HG02973 (cell line): ENCODE measurements around the gene UBL4B.

ENCODE experiments used
- ATAC-seq: cut with Tn5 transposase; IDR thresholded peaks from one replicate; pipeline ENCODE4 v1.9.1; 2021; ENCODE audit warnings: moderate library complexity; ENCODE audit not compliant: unreplicated experiment

Gene UBL4B

DNA sequence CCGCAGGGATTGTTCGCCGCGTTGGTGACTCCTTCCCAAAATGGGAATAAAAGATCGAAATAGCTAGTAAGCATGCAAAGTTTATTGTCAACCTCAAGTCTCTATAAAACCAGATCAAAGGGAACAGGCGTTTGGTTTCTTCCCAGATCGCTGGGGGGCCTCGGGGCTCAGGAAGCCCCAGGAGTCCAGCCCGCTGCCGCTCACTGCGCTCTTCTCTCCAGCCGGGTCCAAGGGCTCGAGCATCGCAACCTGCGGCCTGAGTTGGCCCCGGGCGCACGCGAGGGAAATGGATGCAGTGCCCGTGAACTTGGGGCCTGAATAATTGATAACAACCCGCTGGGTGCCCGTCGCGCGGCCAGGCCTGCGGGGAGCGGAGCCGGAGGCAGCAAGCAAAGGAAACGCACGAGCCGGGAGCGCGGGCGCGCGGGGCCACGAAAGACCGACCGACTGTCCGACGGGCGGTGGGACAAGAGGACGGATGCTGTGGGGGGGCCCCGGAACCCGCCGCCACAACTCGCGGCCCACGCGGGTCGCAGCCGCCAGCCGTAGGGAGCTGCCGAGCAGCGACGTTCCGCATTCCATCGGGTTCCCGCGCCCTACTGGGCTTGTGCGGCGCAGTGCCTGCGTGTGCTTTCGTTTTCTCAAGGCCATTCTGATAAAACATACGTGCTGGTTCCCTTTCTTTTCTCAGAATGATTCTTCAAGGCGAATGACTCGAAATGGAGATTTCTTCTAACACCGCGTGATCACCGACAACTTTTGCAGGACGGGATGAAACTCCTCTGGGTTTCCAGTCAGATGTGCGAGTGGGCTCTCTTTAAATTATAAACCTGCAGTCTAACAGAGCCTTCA is 27.8 kb upstream of the UBL4B start:
- ATAC-seq: no peak

DNA sequence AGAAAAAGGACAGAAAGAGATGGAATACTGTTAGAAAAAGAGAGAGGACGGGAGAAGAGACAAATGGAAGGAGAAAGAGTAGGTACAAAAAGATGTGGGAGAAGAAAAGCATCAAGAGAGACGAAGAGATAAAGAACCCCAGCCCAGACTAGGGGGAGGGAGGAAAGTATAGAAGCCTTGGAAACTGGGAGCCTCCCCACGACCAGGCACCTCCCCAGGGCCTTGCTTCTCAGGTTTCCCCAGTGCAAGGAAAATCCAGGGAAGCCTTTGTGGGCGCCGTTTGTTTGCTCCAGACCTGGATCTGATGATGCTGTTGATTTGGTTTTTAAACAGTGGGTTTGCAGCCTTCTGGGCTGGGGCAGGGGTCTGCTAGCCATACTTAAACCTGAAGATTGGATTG is 26.6 kb upstream of the UBL4B start:
- no peak for ATAC-seq

DNA sequence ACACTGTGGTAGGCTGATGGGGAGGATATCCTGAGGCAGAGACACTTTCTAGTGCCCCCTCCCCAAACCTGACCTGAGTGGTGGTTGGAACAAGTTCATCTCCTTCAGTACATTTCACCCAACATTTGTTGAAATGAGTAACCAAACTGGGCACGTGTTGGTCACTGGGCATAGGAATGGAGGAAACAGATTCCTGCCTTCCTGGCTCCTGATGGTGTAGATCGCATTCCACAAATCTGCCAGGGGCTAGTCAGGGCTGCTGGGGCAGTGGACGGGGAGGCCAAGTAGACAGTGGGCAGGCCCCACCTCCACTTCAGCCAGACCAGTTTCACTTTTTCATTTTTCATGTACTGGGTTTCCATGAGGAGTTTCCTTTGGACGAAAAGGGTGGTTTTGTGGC is 25.3 kb upstream of the UBL4B start:
- no peak for ATAC-seq

DNA sequence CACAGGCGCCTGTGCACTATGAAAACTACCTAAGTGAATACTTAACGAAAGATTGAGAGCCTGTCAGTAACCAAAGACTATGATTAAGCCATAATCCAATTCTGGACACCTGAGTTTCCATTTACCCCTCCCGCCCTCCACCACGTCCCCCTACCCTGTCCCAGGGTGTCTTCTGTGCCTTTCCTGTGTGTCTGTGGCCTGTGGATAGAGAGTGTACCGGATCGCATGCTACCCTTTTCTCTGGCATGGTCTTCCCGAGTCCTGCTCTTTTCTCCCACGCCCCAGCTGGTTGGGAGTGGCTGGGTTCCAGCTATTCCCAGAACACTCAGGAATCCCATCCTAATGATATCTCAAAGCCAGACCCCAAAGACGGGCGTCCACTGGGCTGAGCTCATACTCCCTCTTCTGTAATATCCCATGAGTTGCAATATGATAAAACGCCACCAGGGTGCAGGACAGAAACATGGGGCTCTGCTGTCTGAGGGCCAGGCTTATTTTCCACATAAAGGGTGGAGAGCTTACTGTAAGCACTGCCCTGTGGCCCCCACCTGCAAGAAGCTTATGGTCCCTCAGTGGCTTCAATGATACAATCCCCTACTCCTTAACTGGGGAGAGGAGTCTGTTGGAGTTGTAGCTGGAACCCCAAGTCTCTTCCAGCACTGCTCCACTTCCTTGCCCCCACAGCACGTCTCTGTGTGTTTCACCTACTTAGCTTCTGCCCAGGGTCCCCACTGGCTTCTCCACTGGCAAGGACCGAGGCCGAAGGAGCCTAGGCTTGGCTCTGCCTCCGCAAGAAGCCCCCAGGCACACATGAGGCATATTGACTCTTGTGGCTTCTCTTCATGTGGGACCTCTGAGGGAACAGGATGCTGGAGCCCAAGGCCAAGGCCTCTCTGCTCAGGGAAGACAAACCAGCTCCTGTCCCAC is 24.2 kb upstream of the UBL4B start:
- peak; percentile 50 for ATAC-seq

DNA sequence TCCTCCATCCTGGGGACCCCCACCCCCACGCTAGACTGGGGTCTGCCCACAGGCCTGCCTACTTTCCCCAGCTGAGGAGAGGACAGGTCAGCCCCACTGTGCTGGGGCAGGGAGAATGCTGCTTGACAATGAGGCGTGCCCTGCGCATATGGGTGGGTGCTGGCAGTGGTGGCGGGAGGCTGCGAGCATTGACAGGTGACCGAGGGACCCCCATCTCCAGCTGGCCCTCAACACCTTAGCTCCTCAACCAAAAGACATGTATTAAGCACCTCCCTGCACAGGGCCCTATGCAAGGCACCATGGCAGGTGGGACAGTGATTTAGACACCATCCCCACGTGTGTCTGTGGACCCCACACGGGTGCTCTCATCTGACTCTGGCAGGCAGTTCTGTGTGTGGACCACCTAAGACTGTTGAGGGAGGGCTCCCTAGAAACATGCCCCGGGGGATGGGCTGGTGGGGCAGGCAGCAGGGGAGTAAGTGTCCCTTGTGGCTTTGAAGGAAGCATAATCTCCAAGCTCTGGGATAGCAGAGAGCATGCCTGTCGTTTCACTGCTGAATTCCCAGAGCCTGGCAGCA is 23.4 kb upstream of the UBL4B start:
- no peak for ATAC-seq

DNA sequence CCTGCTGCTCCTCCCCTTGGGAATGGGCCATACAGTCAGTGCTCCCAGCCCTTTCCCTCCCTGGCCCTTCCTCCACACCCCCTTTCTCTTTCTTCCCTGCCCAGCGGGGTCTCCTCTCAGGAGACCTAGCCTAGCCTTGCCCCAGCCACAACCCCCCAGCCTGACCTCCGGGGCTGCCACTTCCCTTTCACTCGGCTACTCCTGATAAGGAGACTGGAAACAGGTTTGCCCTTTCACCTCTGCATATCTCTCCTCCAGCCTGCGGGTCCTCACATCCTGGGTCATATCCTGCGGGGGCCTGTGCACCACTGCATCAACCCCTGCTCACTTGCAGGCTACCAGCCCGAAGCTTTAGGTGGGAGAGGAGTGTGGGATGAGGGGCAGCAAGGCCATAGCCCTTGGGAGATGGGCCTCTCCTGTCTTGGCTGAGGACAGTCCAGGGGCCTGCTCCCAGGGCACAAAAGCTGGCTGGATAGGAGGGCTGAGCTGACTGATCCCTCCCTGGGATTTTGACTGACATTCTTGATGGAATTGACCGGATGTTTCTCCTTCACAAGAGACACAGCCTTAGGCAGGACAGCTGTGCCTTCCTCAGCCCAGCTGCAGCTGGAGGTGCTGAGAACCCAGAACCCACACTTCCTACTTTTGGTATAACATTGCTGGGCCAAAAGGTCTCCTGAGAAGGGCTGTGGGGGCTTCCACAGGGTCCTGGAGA is 22.5 kb upstream of the UBL4B start:
- ATAC-seq: no peak

DNA sequence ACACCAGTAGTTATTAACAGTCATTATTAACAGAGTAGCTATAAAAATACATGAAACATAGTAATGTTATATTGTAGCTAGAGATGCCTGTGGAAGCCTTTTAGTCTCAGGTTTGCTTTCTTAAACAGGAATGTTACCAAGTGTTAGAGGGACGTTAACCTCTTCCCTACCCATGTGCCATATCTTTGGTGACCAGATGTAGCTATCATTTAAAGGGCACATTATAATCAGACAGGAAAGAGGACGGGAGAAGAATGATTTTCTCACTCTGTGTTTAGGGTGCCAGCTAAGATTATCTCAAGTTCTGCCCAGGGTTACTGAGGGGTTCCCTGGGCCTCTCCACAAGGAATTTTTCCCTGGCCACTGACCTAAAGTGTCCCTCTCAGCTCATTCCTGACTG is 20.9 kb upstream of the UBL4B start:
- ATAC-seq: no peak

DNA sequence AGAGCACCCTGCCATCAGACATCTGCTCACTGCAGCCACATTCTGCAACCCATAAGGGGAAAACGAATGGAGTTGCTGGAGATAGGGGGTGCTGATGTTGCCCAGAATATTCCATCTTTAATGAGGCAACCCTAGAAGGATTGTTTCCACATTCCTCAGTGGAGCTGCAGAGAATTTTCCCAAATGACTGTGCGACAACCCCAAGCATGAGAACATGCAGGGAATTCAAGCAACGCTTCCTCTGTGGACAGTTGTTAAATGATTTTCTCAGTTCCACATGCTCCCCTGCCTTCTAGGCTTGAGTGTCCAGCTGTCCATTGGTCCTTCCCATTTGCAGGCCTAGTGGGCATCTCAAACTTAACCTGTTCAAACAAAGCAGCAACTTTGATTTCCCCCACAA is 20.5 kb upstream of the UBL4B start:
- no peak for ATAC-seq

DNA sequence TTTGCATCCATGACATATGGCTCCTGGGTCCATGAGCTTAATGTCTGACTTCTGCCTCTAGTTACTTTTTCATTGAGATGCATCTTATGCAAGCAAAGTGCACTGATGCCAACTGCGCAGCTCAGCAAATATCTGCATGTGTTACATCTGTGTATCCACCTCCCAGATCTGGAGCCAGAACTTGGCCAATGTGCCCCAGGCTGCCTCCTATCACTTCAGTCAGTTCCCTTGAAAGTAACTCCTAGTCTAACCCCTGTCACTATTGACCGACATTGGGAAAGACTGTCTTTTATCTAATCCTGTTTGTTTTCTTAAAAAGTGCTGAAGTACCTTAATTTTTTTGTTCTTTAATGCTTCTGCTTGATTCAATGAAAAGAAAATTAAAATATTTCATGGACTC is 19.3 kb upstream of the UBL4B start:
- ATAC-seq: no peak

DNA sequence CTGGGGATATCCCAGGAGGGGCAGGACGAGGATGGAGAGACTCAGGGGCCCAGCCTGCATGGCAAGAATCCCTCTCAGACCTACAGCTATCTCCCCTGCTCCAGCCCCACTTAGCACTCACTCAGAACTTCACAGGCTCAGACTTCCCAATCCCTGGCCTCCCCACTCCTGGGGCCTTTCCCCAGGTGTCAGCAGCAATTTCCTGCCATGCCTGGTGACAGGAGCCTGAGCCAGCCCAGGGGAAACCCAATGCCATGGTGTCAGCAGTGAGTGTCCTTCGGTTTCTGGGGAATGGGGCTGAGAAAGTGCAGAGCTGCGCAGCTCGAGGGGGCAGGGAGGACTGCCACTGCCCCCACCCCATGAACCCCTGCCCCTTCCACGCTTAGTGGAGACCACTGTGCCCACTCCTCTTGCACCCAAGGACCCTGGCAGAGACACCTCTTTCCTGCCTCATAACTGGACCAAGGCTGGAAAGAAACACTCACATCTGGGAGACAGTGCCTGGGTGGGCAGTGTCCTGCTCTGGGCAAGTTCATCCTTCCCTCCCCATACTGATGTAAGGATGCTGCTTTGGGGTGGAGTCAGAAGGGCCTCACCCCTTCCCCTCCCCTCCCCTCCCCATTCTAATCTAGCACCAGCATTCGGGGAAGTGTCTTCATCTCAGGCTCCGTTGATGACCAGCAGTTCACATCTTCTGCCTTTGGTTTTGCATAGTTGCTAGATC is 17.1 kb upstream of the UBL4B start:
- no peak for ATAC-seq

DNA sequence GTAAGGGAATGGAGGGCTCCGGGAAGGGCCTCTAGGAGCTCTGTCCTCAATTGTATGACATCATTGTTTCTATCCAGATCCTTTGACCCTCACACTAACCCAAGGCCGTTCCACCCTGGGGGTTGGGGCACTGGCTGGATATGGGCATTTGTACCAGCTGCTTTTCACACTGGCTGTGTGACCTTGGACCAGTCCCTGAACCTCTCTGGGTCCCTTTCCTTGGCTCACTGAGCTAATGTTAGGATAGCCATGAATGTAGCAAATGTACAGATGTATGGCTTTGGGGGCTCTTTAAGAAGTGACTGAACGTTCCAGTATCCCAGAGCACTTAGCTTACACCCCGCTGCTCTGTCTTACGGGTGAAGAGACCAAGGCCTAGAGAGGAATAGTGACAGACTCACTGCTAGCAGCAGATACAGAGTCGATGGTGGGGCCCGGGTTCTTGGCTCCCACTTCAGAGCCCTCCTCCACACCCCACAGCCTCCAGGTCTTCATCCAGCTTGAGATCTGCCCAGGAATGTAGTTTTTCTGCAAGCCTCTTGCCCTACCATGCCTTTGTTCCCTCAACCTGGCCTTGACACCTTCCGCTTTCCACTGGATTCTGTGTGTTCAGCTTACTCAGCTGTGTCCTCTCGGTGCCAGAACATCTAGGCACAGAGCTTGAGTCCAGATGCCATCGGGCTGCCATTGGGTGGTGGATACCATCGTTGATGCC is 14.6 kb upstream of the UBL4B start:
- ATAC-seq: no peak

DNA sequence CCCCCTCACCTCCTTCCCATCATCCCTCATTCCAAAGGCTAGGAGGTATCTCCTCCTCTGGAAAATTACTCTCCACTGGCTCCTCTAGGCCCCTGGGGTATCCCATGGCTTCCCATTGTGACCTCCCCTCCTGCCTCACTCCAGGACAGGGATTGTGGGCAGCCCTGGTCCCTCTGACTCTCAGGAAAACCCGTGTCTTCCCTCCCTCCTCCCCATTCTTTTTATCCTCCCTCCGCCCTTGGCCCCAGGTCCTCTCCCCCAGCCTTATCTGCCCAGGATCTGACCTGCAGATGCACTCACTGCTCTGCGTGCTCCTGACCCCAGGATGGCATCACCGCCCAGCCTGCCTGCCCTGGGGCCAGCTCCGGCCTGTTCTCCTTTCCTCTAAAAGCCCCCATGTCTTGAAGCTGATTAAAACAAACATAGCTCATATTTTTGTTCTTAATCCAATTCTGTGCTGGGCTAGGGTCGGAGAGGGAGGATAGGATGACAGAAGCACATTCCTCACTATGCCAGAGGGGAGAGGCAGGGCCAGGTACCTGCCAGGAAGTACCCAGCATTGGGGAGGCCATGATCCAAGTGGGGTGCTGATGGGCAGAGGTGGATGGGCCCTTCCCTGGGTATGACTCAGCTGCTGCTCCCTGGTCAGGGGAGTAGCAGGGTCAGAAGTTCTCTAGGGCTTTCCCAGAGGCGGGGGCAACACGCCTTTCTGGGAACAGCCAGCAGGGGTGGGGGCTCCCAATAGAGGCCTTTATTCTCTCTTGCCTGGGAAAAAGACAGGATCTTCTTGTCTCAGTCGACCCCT is 13.8 kb upstream of the UBL4B start:
- ATAC-seq: no peak

DNA sequence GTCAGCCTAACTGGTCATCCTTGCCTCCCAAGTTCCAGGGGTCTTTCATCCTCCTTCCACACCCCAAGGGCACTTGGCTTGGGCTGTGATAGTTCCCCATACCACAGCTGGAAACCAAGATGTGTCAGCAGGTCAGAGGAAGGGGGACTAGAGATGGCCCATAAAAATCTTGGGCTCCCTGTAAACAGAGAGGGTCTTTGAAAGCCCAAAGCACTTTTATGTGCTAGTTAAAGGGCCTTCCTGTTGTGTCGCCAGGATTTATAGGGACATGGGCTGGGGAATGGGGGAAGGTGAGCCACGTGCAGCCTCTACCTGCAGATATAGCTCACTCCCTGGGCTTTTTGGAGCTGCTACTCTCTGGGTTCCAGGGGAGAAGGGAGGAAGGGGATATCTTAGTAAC is 11.9 kb upstream of the UBL4B start:
- no peak for ATAC-seq

DNA sequence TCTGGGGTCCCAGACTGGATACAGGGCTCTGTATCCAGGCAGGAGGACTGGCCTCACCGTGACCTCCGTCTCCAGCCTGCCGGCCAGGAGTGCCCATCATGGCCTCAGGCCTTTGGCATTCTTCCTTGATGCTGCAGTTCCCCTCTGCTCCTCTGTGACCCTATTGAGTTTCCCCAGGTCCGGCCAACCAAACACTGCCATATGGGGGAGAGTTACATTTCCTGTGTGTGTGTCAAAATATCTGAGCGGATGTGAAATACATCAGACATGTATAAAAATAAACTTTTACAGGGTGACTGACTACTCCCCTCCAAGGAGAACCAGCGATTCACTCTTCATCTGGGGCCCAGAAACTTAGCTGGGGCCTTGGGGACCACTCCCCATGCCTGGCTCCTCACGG is 10.2 kb upstream of the UBL4B start:
- no peak for ATAC-seq

DNA sequence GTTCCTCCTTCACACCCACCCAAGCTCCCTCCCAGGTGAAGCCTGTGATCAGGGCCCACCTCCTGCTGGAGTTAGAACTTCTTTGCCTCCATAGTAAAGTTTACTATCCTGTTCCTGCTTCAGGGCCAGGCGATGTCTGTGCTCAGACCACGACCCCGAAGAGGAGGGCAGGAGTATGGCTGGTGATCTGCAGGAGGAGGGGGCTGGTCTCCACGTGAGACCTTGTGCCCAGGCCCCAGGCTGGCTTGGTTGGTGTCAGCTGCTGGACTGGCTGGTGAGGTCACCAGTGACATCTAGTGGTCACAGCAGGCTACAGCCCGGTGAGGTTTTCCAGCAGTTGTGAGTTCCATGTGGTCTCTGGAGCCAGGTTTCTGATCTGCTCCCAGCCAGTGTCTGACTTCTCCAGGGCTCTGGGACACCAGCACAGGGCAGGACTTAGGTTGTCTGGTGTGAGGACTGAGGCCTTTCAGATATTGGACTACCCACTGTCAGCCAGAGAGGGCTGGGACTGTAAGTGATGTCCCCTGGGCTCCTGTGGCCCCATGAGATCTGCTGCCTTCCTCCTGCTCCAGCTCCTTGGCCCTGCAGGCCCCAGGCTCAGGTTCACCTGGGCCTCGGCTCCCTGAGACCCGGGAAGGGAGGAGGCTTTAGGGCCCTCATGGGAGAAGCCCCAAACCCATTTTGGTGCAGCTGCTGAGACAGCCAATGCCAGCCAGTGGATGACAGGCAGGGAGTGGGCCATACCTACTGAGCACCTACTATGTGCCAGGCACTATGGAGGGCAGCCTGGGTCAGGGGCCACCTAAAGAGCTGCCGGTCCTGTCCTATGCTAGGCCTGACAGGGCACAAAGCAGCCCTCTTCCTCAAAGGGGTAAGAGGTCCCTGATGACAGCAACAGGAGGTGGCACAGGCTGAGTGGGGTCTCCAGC is 6.0 kb upstream of the UBL4B start:
- ATAC-seq: no peak

DNA sequence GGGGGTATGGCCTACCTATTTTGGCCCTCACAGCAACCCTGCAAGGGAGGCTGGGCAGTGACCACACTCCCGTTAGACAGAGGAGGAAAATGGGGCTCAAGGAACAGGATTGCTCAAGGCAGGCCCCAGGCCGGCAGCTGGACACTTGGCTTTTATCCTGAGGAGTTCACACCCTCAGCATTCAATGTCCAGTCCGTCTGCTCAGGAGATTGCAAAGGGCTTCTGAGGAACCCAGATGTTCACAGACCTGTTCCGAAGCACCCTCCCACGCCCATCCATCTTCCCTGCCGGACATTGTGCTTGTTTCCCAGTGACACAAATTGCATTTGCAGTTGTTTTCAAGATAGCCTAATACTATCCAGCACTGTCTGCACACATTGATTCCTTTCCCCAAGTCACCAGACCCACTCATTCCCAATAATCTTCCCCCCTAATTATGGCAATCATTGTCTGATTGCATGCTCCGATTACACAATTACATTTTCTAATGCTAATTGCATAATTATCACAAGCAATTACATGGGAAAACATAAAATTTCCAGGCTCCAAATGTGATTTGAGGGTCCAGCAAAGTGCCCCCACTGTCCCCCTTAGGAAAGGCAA is 4.3 kb upstream of the UBL4B start:
- ATAC-seq: no peak

DNA sequence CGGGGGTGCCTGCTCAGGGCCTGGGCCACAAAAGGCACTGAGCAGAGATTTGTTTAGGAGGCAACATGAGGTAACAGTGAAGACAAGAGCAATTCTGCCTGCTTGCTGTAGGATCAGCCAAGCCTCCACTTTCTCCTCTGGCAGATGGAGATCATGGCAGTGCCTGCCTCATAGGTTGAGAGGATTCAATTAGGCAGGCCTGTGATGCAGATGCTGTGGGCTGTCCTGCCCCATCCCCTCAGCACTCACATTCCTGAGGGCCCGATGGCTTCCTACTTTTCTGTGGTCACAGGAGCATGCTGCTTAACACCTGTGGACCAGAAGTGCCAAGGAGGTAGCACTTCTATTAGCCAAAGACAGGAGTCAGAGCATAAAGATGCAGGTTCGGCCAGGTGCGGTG is 1.2 kb upstream of the UBL4B start:
- no peak for ATAC-seq

DNA sequence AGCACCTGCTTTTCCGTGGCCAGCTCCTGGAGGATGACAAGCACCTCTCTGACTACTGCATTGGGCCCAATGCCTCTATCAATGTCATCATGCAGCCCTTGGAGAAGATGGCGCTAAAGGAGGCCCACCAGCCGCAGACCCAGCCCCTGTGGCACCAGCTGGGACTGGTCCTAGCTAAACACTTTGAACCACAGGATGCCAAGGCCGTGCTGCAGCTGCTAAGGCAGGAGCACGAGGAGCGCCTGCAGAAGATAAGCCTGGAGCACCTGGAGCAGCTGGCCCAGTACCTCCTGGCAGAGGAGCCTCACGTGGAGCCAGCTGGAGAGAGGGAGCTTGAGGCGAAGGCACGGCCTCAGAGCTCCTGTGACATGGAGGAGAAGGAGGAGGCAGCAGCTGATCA is 413 bp downstream of the UBL4B start:
- ATAC-seq: no peak
